Measurements from ENCODE around the gene CARD19.
"Not testable (repeated sequence)": the region's sequence is repeated elsewhere in the genome, so short reads cannot be mapped to it uniquely, and the experiment has no call there.

CARD19 gene

GRCh38 chr9:93134740-93135444 is 38.9 kb downstream of the CARD19 start:
- DNase-seq, result no peak

DNA sequence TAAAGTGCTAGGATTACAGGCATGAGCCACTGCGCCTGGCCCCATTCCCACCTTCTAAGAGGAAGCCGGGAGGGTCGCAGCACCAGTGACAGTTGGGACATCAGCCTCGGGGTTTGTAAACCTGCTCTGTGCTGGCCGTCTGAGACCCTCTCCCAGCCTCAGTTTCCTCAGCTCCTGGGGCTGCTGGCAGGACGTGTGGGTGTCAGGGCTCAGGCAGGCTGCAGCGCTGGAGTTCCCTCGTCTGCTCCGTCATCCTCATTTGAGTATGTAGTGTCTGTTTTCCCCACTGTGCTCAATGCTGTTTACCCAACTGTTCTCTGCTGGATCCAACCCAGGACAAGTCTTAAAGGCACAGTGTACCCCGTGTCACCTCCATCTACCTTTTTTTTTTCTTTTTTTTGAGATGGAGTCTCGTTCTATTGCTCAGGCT is 40.0 kb downstream of the CARD19 start:
- no peak for DNase-seq

- DNase-seq, result no peak
Measured at GRCh38 chr9:93137362-93137761, 41.3 kb downstream of the CARD19 start.

- DNase-seq, result no peak
Measured at GRCh38 chr9:93138171-93138764, 42.3 kb downstream of the CARD19 start.

DNA sequence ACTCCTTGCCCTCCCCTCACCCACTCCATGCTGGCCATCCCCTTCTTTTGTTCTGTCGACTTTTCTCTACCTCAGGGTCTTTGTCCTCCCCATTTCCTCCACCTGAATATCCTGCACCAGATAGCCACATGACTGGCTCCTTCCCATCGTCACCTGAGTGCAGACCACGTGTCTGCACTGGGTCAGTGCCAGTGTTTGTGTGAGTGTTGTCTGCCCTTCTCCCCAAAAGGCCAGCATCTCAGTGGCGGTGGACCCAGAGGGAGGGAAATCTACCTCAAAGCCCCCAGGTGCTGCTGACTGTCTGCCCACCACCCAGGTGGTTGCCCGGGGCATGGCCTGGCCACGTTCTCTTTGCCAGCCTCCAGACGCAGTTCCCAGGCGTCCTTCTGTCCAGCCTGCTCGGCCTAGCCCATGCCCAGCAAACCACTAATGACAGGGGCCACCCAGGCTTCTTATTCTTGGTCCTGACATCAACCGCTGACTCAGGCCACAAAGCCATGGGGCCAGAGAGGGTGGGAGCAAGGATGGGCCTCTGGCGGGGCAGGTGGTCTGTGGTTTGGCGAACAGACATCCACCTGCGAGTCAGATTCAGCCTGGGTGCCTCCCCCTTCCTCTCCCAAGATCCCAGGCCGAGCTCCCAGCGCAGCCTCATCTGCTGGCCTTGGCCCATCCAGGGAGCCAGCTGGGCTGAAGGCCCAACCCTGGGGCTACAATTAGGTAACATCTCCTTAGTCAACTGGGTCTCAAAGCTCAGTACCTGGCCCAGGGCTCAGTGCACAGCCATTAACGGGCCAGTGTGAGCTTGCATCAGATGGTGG is 43.6 kb downstream of the CARD19 start:
- no peak for DNase-seq

GRCh38 chr9:93141771-93142483 is 45.9 kb downstream of the CARD19 start:
- no peak for DNase-seq

GRCh38 chr9:93143830-93144530 is 48.0 kb downstream of the CARD19 start:
- peak; percentile 61 for DNase-seq

- not testable (repeated sequence) for DNase-seq
Measured at GRCh38 chr9:93146696-93147095, 50.7 kb downstream of the CARD19 start.

DNA sequence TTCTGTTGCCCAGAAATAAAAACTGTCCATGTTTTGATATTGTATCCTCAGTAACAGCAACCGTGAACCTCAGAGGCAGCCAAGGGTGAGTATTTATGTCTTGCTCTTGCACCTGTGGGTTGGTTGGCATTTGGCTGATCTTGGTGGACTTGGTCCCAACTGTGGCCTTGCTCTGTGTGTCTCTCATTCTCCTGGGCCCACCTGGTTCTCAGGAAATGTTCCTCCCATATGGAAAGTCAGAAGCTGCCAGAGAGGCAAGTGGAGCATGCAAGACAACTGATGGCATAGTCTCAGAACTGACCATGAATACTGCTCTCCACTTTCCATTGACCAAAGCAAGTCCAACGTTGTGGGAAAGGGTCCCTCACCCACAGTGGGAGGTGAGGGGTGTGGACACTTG is 51.6 kb downstream of the CARD19 start:
- no peak for DNase-seq

- no peak for DNase-seq
Measured at GRCh38 chr9:93148721-93149120, 52.7 kb downstream of the CARD19 start.

DNA sequence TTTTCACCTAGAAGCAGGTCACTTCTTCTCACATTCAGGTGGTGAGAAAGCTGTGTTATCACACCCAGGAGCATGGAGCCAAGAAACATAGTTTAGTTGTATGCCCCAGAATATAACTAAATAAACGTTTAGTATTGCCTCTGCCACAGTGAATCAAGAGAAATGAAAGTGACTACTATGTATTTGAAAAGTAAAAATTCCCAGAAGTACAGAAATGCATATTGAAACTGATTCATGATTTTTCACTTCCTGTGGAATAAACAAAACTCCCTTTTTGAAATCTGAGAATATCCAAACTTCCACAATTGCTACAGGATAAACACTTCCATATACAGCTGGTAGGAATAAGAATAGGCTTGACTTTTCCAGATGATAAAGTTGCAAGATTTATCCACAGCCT is 53.3 kb downstream of the CARD19 start:
- no peak for DNase-seq

- no peak for DNase-seq
Measured at GRCh38 chr9:93151097-93151784, 55.2 kb downstream of the CARD19 start.

GRCh38 chr9:93154293-93154903 is 58.4 kb downstream of the CARD19 start:
- DNase-seq, result no peak

- no peak for DNase-seq
Measured at GRCh38 chr9:93155716-93156474, 59.9 kb downstream of the CARD19 start.

- DNase-seq, result no peak
Measured at GRCh38 chr9:93156475-93157008, 60.5 kb downstream of the CARD19 start.

GRCh38 chr9:93159601-93160471 is 63.8 kb downstream of the CARD19 start:
- peak; percentile 73 for DNase-seq

DNA sequence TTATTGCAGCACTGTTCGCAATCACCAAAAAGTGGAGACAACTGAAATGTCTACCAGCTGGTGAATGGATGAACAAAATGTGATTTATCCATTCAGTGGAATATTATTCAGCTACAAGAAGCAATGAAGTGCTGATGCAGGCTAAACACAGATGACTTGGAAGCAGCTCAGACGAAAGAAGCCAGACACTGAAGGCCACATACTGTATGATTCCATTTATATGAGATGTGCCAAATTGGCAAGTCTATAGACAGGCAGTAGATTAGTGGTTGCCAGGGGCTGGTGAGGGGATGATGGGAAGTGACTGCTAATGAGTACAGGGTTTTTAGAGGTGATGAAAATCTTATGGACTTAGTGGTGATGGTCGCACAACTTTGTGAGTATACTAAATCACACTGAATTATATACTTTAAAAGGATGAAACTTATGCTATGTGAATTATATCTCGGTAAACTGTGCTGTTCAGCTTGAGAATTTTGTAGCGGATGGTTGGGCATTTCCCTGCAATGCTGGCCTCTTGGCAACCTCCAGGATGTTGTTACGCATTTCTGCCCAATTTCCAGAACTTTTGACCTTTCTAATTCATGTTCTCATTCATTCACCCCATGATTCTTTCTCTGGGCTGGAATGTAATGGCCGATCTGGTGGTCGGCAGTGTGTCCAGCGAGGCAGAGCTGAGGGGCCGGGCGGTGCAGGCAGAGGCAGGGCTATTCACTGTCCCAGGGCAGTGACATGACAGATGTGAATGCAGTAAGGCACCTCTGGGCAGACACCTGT is 66.0 kb downstream of the CARD19 start:
- DNase-seq, result no peak
